ENCODE measurements around the gene MADCAM1. TPM values are rescaled to one million over a fixed set of nuclear protein-coding genes. Genes with fewer than 3 reads are reported as not detected.

Gene MADCAM1
- total RNA-seq, 2 experiments from 2014 or later, result 0.20 to 0.22 TPM

DNA sequence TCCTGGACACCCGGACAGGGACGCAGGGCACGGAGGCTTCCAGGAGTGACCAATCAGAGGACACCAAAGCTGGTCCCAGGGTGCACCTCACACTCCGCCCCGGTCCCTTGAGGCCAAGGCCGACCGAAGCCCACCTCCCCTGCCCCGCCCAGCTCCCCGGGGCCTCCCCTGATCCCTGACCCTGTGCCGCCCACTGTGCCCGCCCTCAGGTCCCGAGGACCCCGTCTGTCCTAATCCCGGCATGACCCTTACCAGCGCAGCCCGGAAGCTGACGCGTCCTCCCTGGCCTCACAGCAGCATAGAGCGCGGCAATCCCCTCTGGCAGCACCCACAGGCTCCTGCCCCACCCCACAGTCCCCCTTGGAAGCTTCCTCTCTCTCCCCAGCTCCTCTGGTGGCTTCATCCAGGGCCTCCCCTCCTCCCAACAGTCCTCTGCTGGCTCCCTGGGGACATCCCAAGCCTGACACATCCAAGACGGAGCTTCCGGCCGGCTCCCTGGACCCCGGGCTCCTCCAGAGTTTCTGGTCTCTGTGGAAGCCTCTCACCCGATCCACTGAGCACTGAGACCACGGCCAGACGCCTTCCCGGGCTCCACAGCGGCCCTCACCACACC, 27.9 kb downstream of the MADCAM1 start:
- no peak overlapping the region for H3K4me3 Mint-ChIP-seq
- no peak for TF ChIP-seq CTCF (IDR thresholded peaks at IDR 0.05)
- ChIA-PET CTCF (interaction anchor here (1.0 kb wide), 1 partner anchor 14 kb away, joined by 3 read pairs; no protein-coding TSS in a partner anchor), POLR2A (no interaction called here)
- ATAC-seq (peak; percentile 27), DNase-seq (no peak)
- no peaks in the 10 kb centered on the region for H3K36me3 Mint-ChIP-seq (ENCODE audit: low read depth)
- peaks cover 2% of the 10 kb centered on the region for H3K27me3 Mint-ChIP-seq
- H3K9me3 Mint-ChIP-seq, result no peaks in the 10 kb centered on the region
- H3K4me1 Mint-ChIP-seq (ENCODE audit: low read depth), result peaks cover 2% of the 10 kb centered on the region
- intact Hi-C loops (cut with micrococcal nuclease), result no loop called here
- no peak overlapping the region for H3K27ac Mint-ChIP-seq

GRCh38 chr19:525029-525428, 28.7 kb downstream of the MADCAM1 start:
- ChIA-PET POLR2A (no interaction called here), CTCF (no interaction called here)
- peaks cover 2% of the 10 kb centered on the region for H3K4me1 Mint-ChIP-seq (ENCODE audit: low read depth)
- intact Hi-C loops (cut with micrococcal nuclease), result no loop called here
- no peak for DNase-seq
- H3K36me3 Mint-ChIP-seq (ENCODE audit: low read depth), result no peaks in the 10 kb centered on the region
- H3K9me3 Mint-ChIP-seq, result no peaks in the 10 kb centered on the region
- no peak overlapping the region for H3K4me3 Mint-ChIP-seq
- TF ChIP-seq CTCF (IDR thresholded peaks at IDR 0.05), result no peak
- no peak for ATAC-seq
- no peak overlapping the region for H3K27ac Mint-ChIP-seq
- H3K27me3 Mint-ChIP-seq, result peaks cover 2% of the 10 kb centered on the region

DNA sequence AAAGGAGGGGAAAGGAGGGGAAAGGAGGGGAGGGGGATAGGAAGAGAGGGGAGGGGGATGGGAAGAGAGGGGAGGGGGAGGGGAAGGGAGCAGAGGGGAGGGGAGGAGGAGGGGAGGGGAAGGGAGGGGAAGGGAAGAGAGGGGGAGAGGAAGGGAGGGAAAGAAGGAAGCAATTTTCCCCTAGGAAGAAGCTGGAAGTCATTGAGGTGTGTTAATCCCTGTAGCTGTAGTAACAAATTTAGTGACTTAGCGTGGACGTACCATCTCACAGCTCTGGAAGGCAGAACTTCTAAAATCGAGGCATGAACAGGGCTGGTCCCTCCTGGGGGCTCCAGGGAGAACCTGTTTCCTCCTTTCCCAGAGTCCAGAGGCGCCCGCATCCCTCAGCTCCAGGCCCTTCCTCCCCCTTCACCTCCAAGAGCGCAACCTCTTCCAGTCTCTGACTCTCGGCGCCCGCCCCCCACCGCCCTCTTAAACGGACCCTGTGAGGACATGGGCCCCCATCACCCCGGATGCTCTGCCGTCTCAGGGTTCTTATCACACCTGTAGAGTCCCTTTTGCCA, 29.7 kb downstream of the MADCAM1 start:
- H3K4me3 Mint-ChIP-seq, result no peak overlapping the region
- TF ChIP-seq CTCF (IDR thresholded peaks at IDR 0.05), result no peak
- no peaks in the 10 kb centered on the region for H3K9me3 Mint-ChIP-seq
- ChIA-PET CTCF (interaction anchor here (1.0 kb wide), 1 partner anchor 14 kb away, joined by 3 read pairs; no protein-coding TSS in a partner anchor), POLR2A (no interaction called here)
- no peak for DNase-seq
- no peak for ATAC-seq
- intact Hi-C loops (cut with micrococcal nuclease), result no loop called here
- H3K36me3 Mint-ChIP-seq (ENCODE audit: low read depth), result no peaks in the 10 kb centered on the region
- no peak overlapping the region for H3K27ac Mint-ChIP-seq
- H3K27me3 Mint-ChIP-seq, result peaks cover 2% of the 10 kb centered on the region
- H3K4me1 Mint-ChIP-seq (ENCODE audit: low read depth), result peaks cover 6% of the 10 kb centered on the region

DNA sequence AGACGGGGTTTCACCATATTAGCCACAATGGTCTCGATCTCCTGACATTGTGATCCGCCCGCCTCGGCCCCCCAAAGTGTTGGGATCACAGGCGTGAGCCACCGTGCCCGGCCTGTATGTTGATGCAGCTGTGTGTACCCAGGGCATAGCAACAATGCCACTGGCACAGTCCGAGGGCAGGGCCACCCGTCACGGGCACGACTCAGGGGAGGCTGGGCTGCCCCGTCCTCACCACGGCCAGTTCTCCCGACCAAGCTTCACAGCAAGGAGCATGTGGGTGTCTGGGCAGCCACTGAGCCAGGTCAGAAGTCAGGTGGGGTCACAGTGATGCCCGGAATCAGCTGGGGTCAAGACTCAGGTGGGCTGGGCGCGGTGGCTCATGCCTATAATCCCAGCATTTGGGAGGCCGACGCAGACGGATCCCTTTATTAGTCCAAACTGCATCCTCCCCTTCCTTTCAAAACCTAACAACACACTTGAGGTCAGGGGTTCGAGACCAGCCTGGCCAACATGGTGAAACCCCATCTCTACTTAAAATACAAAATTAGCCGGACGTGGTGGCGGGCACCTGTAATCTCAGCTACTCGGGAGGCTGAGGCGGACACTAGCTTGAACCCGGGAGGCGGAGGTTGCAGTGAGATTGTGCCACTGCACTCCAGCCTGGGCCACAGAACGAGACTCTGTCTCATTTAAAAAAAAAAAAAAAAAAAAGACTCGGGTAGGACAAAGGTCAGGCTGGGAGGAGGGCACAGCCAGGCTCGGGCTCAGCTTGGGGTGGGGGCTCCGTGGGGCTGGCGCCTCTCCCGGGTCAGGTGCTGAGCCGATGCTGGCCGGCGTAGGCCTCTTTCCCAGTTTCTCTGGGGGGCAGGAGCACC, 34.1 kb downstream of the MADCAM1 start:
- peak overlapping the region; percentile 81 for H3K4me3 Mint-ChIP-seq
- no peak for TF ChIP-seq CTCF (IDR thresholded peaks at IDR 0.05)
- H3K9me3 Mint-ChIP-seq, result no peaks in the 10 kb centered on the region
- H3K27me3 Mint-ChIP-seq, result peaks cover 1% of the 10 kb centered on the region
- peak overlapping the region; percentile 88 for H3K27ac Mint-ChIP-seq
- ChIA-PET POLR2A (interaction anchor here (0.6 to 2.2 kb wide), 6 partner anchors 9 to 265 kb away, joined by 3 to 9 read pairs (median 4); no protein-coding TSS in a partner anchor), CTCF (interaction anchor here (1.0 to 4.0 kb wide), 4 partner anchors 10 to 24 kb away, joined by 3 to 45 read pairs (median 16); no protein-coding TSS in a partner anchor)
- peaks cover 22% of the 10 kb centered on the region for H3K4me1 Mint-ChIP-seq (ENCODE audit: low read depth)
- no peaks in the 10 kb centered on the region for H3K36me3 Mint-ChIP-seq (ENCODE audit: low read depth)
- intact Hi-C loops (cut with micrococcal nuclease), result no loop called here
- no peak for ATAC-seq
- no peak for DNase-seq

Measured in activated CD8-positive, alpha-beta T cell treated with anti-CD3 and anti-CD28 coated beads for 36 hours (primary cell).